Transverse colon (tissue), 4 donors: ENCODE measurements around the gene HPS6. TPM values are rescaled to one million over a fixed set of nuclear protein-coding genes. Genes with fewer than 3 reads are reported as not detected.
A peak's percentile ranks its signal among the peaks of the same experiment; 100 is the strongest.

ENCODE experiments used
- DNase-seq: peaks from one replicate; pipeline ENCODE4 v3.0.0-alpha.2; 2019
- H3K27ac ChIP-seq, 4 donors: fragments of 200-600 bp; sonication (generic); 2 replicates each; pipeline ENCODE4 v1.5.1; 2016 to 2018; ENCODE audit warnings: inconsistent platforms in 4 of 4
- H3K27me3 ChIP-seq: fragments of 200-600 bp; sonication (generic); 2 replicates; pipeline ENCODE4 v1.5.1; 2017; ENCODE audit warnings: inconsistent platforms
- H3K36me3 ChIP-seq, 4 donors: fragments of 200-600 bp; sonication (generic); 2 replicates each; pipeline ENCODE4 v1.5.1; 2017 to 2019; ENCODE audit warnings: inconsistent platforms in 4 of 4
- H3K4me1 ChIP-seq, 4 donors: fragments of 200-600 bp; sonication (generic); 2 replicates each; pipeline ENCODE4 v1.5.1; 2017 to 2020; ENCODE audit warnings: inconsistent platforms in 4 of 4
- H3K4me3 ChIP-seq, 4 donors: fragments of 200-600 bp; sonication (generic); 1 replicate in 1 of 4; 2 replicates in 3 of 4; pipeline versions ENCODE4 v1.5.1 to v1.6.1; 2017 to 2019; ENCODE audit warnings: inconsistent platforms in 4 of 4
- H3K9me3 ChIP-seq, 2 donors: fragments of 200-600 bp; sonication (generic); 2 replicates each; pipeline ENCODE4 v1.5.1; 2017 to 2019; ENCODE audit warnings: inconsistent platforms in 2 of 2
- CTCF ChIP-seq, 5 experiments: fragments of 200-600 bp in 3 of 5; fragments of 450-650 bp in 2 of 5; sonication (generic) in 3 of 5; IDR thresholded peaks; 1 replicate in 2 of 5; 2 replicates in 3 of 5; pipeline ENCODE4 v1.5.1; 2016 to 2017; ENCODE audit warnings: antibody characterized with exemption in 5 of 5, inconsistent platforms in 3 of 5, mild to moderate bottlenecking in 2 of 5, moderate library complexity in 1 of 5
- EP300 ChIP-seq: sonication (generic); formaldehyde crosslinking; IDR thresholded peaks from one replicate; pipeline ENCODE4 v1.6.1; 2017; ENCODE audit warnings: antibody characterized with exemption, low read depth
- POLR2A ChIP-seq: fragments of 450-650 bp; IDR thresholded peaks from one replicate; pipeline ENCODE4 v1.6.1; 2016; ENCODE audit warnings: antibody characterized with exemption, mild to moderate bottlenecking, moderate library complexity
- POLR2AphosphoS5 ChIP-seq, 3 donors: sonication (generic); formaldehyde crosslinking; IDR thresholded peaks; one replicate each; pipeline ENCODE4 v1.6.1; 2016; ENCODE audit warnings: antibody characterized with exemption in 3 of 3
- WGBS, 2 donors: methylation state at CpG; one replicate each; pipeline ENCODE4 v1.1.5; 2018; ENCODE audit warnings: low coverage in 1 of 2; 5-methylcytosine and 5-hydroxymethylcytosine counted together
- in situ Hi-C, 4 donors: fragments of 200-750 bp; cut with MboI; loops; one replicate each; pipeline versions ENCODE4 v1.15.0 to v1.15.1; 2017; ENCODE audit warnings: low sequenced_read_pairs in 3 of 4, low pct_ligation_motif_present in 1 of 4, low pct_unique_long_range_greater_than_20kb in 1 of 4
- intact Hi-C: fragments of 100-400 bp; cut with DNase I; formaldehyde crosslinking; loops from one replicate; pipeline ENCODE4 v1.15.1; 2023; ENCODE audit warnings: low total_unique reads
- total RNA-seq, 4 donors: library from RNA; depleted of rRNA; stranded (reverse); fragments of >200 nt; gene quantifications; one replicate each; pipeline ENCODE4 v1.1.0, GENCODE V29; 2016

Gene HPS6
- total RNA-seq, 4 donors from 2014 or later = 17.1 to 30.9 (median 23.8) TPM

- no peak overlapping the region for H3K4me3 ChIP-seq
- whole genome bisulfite sequencing, 2 donors = 86% methylated on average over 16 of the region's 18 CpGs; no CpG with 5 or more reads in 1 of the 2 donors
Measured at GRCh38 chr10:102067091-102067916, 2.2 kb downstream of the HPS6 start.

GRCh38 chr10:102068216-102068615, 3.1 kb downstream of the HPS6 start:
- Histone ChIP-seq H3K36me3 (no peaks in the 10 kb centered on the region), H3K4me3 (no peak overlapping the region), H3K9me3 (no peaks in the 10 kb centered on the region), H3K27me3 (no peaks in the 10 kb centered on the region), H3K27ac (no peak overlapping the region), H3K4me1 (peaks cover 15 to 39% (median 21%) of the 10 kb centered on the region in 4 donors)
- in situ Hi-C loops (no loop called here), intact Hi-C loops (no loop called here)
- DNase-seq = peak; percentile 27
- 20 to 43% methylated on average over 1 of the region's 1 CpG for WGBS, 2 donors
- no peak for TF ChIP-seq EP300

More at GRCh38 chr10:102067091-102067916, 2.2 kb downstream of the HPS6 start:
- DNase-seq = no peak
- peaks cover 15 to 35% (median 19%) of the 10 kb centered on the region in 4 donors for H3K4me1 ChIP-seq
- no peaks in the 10 kb centered on the region for H3K9me3 ChIP-seq
- in situ Hi-C loops = no loop called here
- TF ChIP-seq POLR2A = no peak
- no peak for TF ChIP-seq CTCF (IDR thresholded peaks at IDR 0.05)
- TF ChIP-seq POLR2AphosphoS5 (IDR thresholded peaks at IDR 0.05) = no peak
- TF ChIP-seq EP300 = no peak
- H3K36me3 ChIP-seq = no peaks in the 10 kb centered on the region
- H3K27ac ChIP-seq = no peak overlapping the region
- no peaks in the 10 kb centered on the region for H3K27me3 ChIP-seq
- intact Hi-C loops = no loop called here

- no peak overlapping the region for H3K4me3 ChIP-seq
- intact Hi-C loops = no loop called here
- H3K36me3 ChIP-seq = no peaks in the 10 kb centered on the region
- H3K27me3 ChIP-seq = no peaks in the 10 kb centered on the region
- no peak overlapping the region for H3K27ac ChIP-seq
- TF ChIP-seq EP300 (no peak), CTCF (IDR thresholded peaks at IDR 0.05) (no peak), POLR2AphosphoS5 (IDR thresholded peaks at IDR 0.05) (no peak), POLR2A (no peak)
- H3K4me1 ChIP-seq = peaks cover 15 to 39% (median 21%) of the 10 kb centered on the region in 4 donors
- no peak for DNase-seq
- in situ Hi-C loops = no loop called here
- H3K9me3 ChIP-seq = no peaks in the 10 kb centered on the region
Measured at GRCh38 chr10:102069071-102069470, 3.9 kb downstream of the HPS6 start.

GRCh38 chr10:102072673-102073527, 7.8 kb downstream of the HPS6 start:
- DNase-seq = peak; percentile 86
- in situ Hi-C loops (no loop called here), intact Hi-C loops (no loop called here)
- peaks cover 0 to 15% (median 2%) of the 10 kb centered on the region in 4 donors for H3K4me1 ChIP-seq
- TF ChIP-seq CTCF (IDR thresholded peaks at IDR 0.05) = peak; percentile 88 to 93 (median 90)
- TF ChIP-seq EP300 = no peak
- H3K4me3 ChIP-seq = no peak overlapping the region
- H3K36me3 ChIP-seq = no peaks in the 10 kb centered on the region
- 75 to 94% methylated on average over 2 to 4 of the region's 4 CpGs for WGBS, 2 donors
- H3K27me3 ChIP-seq = no peaks in the 10 kb centered on the region
- H3K9me3 ChIP-seq = no peaks in the 10 kb centered on the region
- no peak overlapping the region for H3K27ac ChIP-seq
